MM.1S (cell line): Measurements from ENCODE around the gene BCAP31.

Source experiments
- DNase-seq: peaks from one replicate; pipeline ENCODE4 v3.0.0-alpha.2; 2015
- H2AFZ ChIP-seq: fragments of 300-600 bp; sonication (generic); 2 replicates; pipeline ENCODE4 v1.6.0; 2016; ENCODE audit warnings: antibody characterized with exemption, low read length
- H3F3A ChIP-seq: fragments of 300-600 bp; sonication (generic); 2 replicates; pipeline ENCODE4 v1.6.1; 2016; ENCODE audit warnings: mild to moderate bottlenecking, antibody characterized with exemption, low read length, moderate library complexity, mixed read lengths; ENCODE audit not compliant: insufficient read depth
- H3K27ac ChIP-seq: fragments of 300-600 bp; sonication (generic); 2 replicates; pipeline ENCODE4 v1.5.1; 2016; ENCODE audit warnings: mild to moderate bottlenecking, low read length
- H3K27me3 ChIP-seq: fragments of 300-600 bp; sonication (generic); replicated peaks from 2 replicates; pipeline ENCODE4 v1.6.0; 2016; ENCODE audit warnings: low read length; ENCODE audit not compliant: insufficient read depth
- H3K36me3 ChIP-seq: fragments of 300-600 bp; sonication (generic); replicated peaks from 2 replicates; pipeline ENCODE4 v1.6.1; 2016; ENCODE audit warnings: mild to moderate bottlenecking, low read length, mixed read lengths; ENCODE audit not compliant: insufficient read depth
- H3K4me1 ChIP-seq: fragments of 300-600 bp; sonication (generic); 2 replicates; pipeline ENCODE4 v1.6.1; 2016; ENCODE audit warnings: low read length, mixed read lengths
- H3K4me2 ChIP-seq: fragments of 300-600 bp; sonication (generic); 2 replicates; pipeline ENCODE4 v1.6.0; 2016; ENCODE audit warnings: low read depth, low read length
- H3K4me3 ChIP-seq: fragments of 300-600 bp; sonication (generic); 2 replicates; pipeline ENCODE4 v1.5.1; 2016; ENCODE audit warnings: low read length, mixed read lengths
- H3K79me2 ChIP-seq: fragments of 300-600 bp; sonication (generic); 2 replicates; pipeline ENCODE4 v1.6.1; 2016; ENCODE audit warnings: mixed run types, low read length, mixed read lengths
- H3K9ac ChIP-seq: fragments of 300-600 bp; sonication (generic); 2 replicates; pipeline ENCODE4 v1.6.1; 2016; ENCODE audit warnings: low read length, mixed read lengths
- H3K9me2 ChIP-seq: fragments of 300-600 bp; sonication (generic); replicated peaks from 2 replicates; pipeline ENCODE4 v1.6.1; 2016; ENCODE audit warnings: mild to moderate bottlenecking, low read length, mixed read lengths; ENCODE audit not compliant: insufficient read depth
- H3K9me3 ChIP-seq: fragments of 300-600 bp; sonication (generic); replicated peaks from 2 replicates; pipeline ENCODE4 v1.6.1; 2016; ENCODE audit warnings: mild to moderate bottlenecking, low read length, mixed read lengths; ENCODE audit not compliant: insufficient read depth
- H4K20me1 ChIP-seq: fragments of 300-600 bp; sonication (generic); 2 replicates; pipeline ENCODE4 v1.6.1; 2016; ENCODE audit warnings: mild to moderate bottlenecking, low read length, moderate library complexity, mixed read lengths; ENCODE audit not compliant: insufficient read depth
- CTCF ChIP-seq: fragments of 300-600 bp; sonication (generic); IDR thresholded peaks from 2 replicates; pipeline ENCODE4 v1.5.1; 2016; ENCODE audit warnings: antibody characterized with exemption, low read length, mixed read lengths
- EZH2 ChIP-seq: fragments of 300-600 bp; sonication (generic); optimal IDR thresholded peaks from 2 replicates; pipeline ENCODE3; 2017; ENCODE audit warnings: low read depth, mild to moderate bottlenecking, antibody characterized with exemption, low read length, mixed read lengths
- EZH2phosphoT487 ChIP-seq: fragments of 300-600 bp; sonication (generic); IDR thresholded peaks from 2 replicates; pipeline ENCODE4 v1.6.1; 2018; ENCODE audit warnings: antibody characterized with exemption, low read length

Gene BCAP31

GRCh38 chrX:153719238-153719637 is 4.9 kb downstream of the BCAP31 start:
- DNase-seq: no peak
- Histone ChIP-seq H3K4me1 (no peaks in the 10 kb centered on the region), H3K4me3 (no peak overlapping the region), H3K4me2 (no peak overlapping the region), H3K36me3 (peaks cover 2% of the 10 kb centered on the region; the same call in 1 of the 2 replicates), H3K27me3 (no peaks in the 10 kb centered on the region), H4K20me1 (no peaks in the 10 kb centered on the region), H3K9ac (no peak overlapping the region), H3K9me3 (no peaks in the 10 kb centered on the region), H3K79me2 (peaks cover 42% of the 10 kb centered on the region), H3F3A (no peaks in the 10 kb centered on the region), H3K27ac (no peak overlapping the region), H2AFZ (no peak overlapping the region), H3K9me2 (no peaks in the 10 kb centered on the region)
- TF ChIP-seq EZH2 (no peak), CTCF (no peak), EZH2phosphoT487 (no peak)

GRCh38 chrX:153717445-153717844 is 6.7 kb downstream of the BCAP31 start:
- H3K9me2 ChIP-seq: no peaks in the 10 kb centered on the region
- no peaks in the 10 kb centered on the region for H3K4me1 ChIP-seq
- no peak overlapping the region for H3K9ac ChIP-seq
- H3K4me2 ChIP-seq: no peak overlapping the region
- H3K4me3 ChIP-seq: no peak overlapping the region
- H3K9me3 ChIP-seq: no peaks in the 10 kb centered on the region
- peaks cover 29% of the 10 kb centered on the region for H3K79me2 ChIP-seq
- no peak overlapping the region for H3K27ac ChIP-seq
- H4K20me1 ChIP-seq: no peaks in the 10 kb centered on the region
- DNase-seq: no peak
- H3F3A ChIP-seq: no peaks in the 10 kb centered on the region
- TF ChIP-seq CTCF (no peak), EZH2 (no peak), EZH2phosphoT487 (no peak)
- H3K36me3 ChIP-seq: peaks cover 2% of the 10 kb centered on the region; the same call in 1 of the 2 replicates
- H3K27me3 ChIP-seq: no peaks in the 10 kb centered on the region
- no peak overlapping the region for H2AFZ ChIP-seq

GRCh38 chrX:153714256-153714655 is 9.9 kb downstream of the BCAP31 start:
- no peak overlapping the region for H2AFZ ChIP-seq
- H3F3A ChIP-seq: no peaks in the 10 kb centered on the region
- H3K9me2 ChIP-seq: no peaks in the 10 kb centered on the region
- H3K4me1 ChIP-seq: no peaks in the 10 kb centered on the region
- no peaks in the 10 kb centered on the region for H3K9me3 ChIP-seq
- H3K27ac ChIP-seq: no peak overlapping the region
- no peak overlapping the region for H3K4me3 ChIP-seq
- H3K79me2 ChIP-seq: peaks cover 12% of the 10 kb centered on the region
- H3K9ac ChIP-seq: no peak overlapping the region
- H4K20me1 ChIP-seq: no peaks in the 10 kb centered on the region
- no peaks in the 10 kb centered on the region for H3K27me3 ChIP-seq
- no peak overlapping the region for H3K4me2 ChIP-seq
- TF ChIP-seq CTCF (no peak), EZH2 (no peak), EZH2phosphoT487 (no peak)
- H3K36me3 ChIP-seq: no peaks in the 10 kb centered on the region; the same call in 1 of the 2 replicates
- DNase-seq: no peak
